ENCODE results near the gene UROS.

The UROS gene

DNA sequence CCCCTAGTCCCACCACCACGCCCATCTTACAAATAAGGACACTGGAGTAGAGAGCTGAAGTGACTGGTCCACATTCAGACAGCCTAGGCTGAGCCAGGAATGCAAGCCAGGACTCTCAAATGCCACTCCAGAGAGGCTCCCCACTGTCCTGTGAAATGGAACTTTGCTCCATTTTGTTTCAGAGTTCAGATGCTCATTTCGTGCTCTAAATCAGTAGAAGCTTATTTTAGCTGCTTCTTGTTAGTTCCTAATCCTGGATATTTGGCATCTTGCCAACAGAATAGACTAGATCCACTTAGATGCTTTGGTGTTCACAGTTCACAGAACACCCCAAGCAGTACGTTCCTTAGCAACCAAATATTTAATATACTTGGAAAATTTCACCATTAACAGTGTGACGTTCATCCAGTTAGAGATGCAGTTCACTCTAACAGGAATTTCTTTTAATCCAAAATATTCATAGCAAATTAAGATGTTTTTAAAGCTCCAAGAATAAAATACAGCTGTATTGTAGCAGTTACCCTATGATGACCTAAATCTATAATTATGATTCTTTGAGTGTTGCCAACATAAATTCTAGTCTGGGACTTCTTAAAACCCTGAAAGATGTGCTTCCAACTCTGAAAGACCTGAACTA, 54.7 kb downstream of the UROS start:
- DNase-seq (ENCODE audit: low read depth in 3 of 3, low spot score in 1 of 3), result no peak

GRCh38 chr10:125766511-125766910, 56.5 kb downstream of the UROS start:
- DNase-seq (ENCODE audit: low read depth in 3 of 3, low spot score in 1 of 3), result no peak

GRCh38 chr10:125765835-125766234, 57.2 kb downstream of the UROS start:
- DNase-seq (ENCODE audit: low read depth in 3 of 3, low spot score in 1 of 3), result no peak

DNA sequence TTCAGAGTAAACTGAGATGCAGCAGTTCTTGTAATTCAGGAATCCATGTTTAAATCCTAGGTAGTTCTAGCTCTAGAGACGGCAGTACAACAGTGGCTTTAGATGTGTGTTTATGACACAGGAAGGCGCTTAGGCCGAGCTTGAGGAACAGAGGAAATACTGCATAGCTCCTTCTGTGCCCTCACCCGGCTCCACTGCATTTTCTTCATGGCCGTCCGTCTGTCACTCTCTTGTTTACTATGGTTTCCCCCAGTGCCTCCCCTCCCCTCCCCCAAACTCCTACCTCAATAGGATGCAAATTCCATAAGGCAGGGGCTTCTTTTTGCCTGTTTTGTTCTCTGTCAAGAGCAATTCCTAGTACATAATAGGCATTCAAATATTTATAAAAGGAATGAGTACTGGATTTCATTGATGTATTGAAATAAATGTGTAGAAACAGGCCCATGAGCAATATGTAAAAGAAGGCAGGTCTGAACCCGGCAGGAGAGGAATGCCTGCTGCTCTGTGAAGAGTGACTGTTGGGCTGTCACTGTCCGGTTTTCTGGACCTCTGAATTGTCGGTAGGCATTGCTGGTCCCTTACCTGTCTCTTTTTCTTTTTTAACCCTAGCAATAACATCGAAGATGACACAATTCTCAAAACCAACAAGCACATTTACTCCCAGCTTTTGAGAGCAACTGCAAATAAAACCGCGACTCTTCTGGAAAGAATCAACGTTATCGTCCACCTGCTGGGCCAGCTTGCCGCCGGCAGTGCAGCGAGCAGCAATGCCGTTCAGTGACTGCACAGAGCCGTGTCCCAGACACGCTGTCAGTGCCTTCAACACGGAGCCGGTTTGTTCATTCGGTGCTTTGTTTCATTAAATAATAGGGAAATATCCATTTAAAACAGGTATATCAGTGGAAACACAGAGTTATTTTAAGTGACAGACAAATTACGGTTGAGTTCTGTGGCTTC, 60.1 kb downstream of the UROS start:
- DNase-seq (ENCODE audit: low read depth in 3 of 3, low spot score in 1 of 3), result no peak

DNA sequence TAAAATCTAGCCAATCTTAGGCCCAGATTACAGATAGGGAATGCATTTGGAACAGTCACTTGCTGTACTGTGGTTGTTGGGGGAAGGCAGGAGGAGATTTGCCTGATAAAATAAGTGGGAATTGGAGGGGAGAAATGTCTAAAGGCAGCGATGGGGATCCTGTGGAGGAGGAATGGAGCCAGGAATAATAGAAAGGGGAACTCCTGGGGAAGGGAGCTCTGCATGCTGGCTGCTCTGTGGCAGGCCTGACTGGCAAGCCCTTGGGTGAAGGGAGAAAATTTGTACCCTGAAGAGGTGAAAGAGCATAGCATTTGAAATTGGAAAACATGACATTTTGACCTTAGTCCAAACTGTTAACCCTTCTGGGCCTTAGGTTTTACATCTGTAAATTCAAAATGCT, 61.1 kb downstream of the UROS start:
- no peak for DNase-seq (ENCODE audit: low read depth in 3 of 3, low spot score in 1 of 3)

DNA sequence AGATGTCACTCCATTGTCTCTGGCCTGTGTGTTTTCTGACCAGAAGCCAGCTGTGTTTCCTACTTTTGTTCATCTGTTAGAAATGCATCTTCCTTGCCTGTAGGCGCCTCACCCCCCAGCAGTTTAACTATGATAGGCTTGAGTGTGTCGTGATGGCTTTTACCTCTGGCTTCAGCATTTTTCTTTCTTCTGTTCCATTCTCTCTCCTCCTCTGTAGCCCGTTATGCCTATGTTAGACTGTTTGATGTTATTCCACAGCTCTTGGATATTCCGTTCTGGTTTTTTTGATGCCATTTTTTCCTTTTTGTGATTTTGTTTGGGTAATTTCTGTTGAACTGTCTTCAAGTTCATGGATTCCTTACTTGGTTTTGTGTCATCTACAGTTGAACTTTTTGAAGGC, 65.3 kb downstream of the UROS start:
- DNase-seq (ENCODE audit: low read depth in 3 of 3, low spot score in 1 of 3), result no peak

DNA sequence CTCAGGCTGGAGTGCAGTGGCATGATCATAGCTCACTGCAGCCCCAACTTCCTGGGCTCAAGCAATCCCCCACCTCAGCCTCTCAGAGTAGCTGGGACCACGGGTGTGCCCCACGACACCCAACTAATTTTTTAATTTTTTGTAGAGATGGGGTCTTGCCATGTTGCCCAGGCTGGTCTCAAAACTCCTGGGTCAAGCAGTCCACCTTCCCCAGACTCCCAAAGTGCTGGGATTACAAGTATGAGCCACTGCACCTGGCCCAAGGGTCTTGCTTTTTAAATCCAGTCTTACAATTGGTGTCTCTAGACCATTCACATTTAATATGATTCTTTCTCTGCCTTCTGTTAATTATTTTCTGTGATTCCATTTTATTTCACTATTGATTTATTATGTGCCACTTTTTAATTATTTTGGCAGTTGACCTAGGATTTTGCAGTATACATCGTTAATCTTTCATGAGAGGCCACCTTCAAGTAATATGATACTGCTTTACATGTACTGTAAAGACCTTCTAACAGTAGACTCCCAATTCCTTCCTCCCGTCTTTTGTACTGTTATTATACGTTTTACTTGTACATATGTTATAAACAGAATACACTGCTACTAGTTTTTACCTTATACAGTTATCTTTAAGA, 66.1 kb downstream of the UROS start:
- DNase-seq (ENCODE audit: low read depth in 3 of 3, low spot score in 1 of 3), result no peak

- no peak for DNase-seq (ENCODE audit: low read depth in 3 of 3, low spot score in 1 of 3)
Observed at GRCh38 chr10:125756196-125756595, 66.9 kb downstream of the UROS start.

DNA sequence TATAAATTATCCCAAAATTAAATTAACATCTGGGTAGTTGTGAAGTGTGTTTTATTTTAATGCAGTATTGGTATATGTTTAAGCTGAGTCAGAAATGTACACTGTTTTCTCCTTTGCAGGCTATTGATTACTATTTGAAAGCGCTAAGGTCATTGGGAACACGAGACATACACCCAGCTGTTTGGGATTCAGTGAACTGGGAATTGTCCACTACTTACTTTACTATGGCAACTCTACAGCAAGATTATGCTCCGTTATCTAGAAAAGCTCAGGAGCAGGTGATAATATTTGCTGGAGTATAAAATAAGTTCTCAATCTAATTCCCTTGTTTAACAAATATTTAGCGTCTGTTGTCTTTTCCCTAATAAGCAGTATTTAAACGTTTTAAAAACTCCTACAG, 75.6 kb downstream of the UROS start:
- DNase-seq (ENCODE audit: low read depth in 3 of 3, low spot score in 1 of 3), result no peak

GRCh38 chr10:125744909-125745308, 78.1 kb downstream of the UROS start:
- no peak for DNase-seq (ENCODE audit: low read depth in 3 of 3, low spot score in 1 of 3)

- no peak for DNase-seq (ENCODE audit: low read depth in 3 of 3, low spot score in 1 of 3)
Observed at GRCh38 chr10:125742465-125742864, 80.6 kb downstream of the UROS start.

DNA sequence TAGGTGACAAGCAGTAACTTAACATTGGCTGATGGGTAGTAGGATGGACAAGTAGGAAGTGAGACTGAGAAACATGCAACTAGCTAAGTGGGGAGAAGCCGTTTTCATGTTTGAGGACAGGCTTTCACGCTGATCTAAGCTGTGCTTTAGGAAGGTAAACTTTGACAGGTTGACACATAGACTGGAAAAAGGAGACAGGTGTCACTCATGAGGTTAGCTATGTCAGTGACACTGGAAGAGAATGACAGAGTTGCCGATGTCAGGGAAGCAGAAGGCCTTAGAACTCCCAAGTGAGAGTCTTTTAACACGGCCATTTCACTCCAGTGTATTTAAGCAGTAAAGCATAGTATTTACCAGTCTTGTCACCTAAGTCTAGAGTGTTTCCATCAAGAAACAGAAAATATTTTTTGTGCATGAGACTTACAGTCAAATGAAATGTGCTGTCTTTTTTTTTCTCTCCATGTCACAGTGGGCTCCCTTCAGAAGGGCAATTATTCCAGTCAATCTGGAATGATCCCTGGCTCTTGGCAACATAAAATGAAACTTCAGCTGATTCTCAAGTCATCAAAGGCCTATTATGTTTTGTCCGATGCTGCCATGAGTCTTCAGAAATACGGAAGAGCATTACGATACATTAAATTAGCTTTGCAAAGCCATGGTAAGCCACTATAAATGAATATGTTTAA, 82.9 kb downstream of the UROS start:
- DNase-seq (ENCODE audit: low read depth in 3 of 3, low spot score in 1 of 3), result no peak

All from stimulated activated CD4-positive, alpha-beta T cell treated with anti-CD3 and anti-CD28 coated beads, TNF-alpha, amount 100 ng/mL, for 1 hour (primary cell).